AG04450 (cell line): Measurements from ENCODE around the gene UMAD1. TPM values are rescaled to one million over a fixed set of nuclear protein-coding genes. Genes with fewer than 3 reads are reported as not detected.
A peak's percentile ranks its signal among the peaks of the same experiment; 100 is the strongest.
"Not testable (repeated sequence)": the region's sequence is repeated elsewhere in the genome, so short reads cannot be mapped to it uniquely, and the experiment has no call there.

Experiments used
- CTCF ChIA-PET: fragments of 300-600, 350-600 bp; formaldehyde crosslinking; extraction: SDS; loops from one replicate; lab custom pipeline; 2022; ENCODE audit warnings: antibody characterized with exemption, inconsistent platforms; lab: Charles Lee
- POLR2A ChIA-PET: fragments of 350-600 bp; formaldehyde crosslinking; extraction: SDS; loops from one replicate; lab custom pipeline; 2021; ENCODE audit warnings: antibody characterized with exemption, inconsistent platforms; lab: Yijun Ruan, JAX
- DNase-seq: peaks from one replicate; pipeline ENCODE4 v3.0.0-alpha.2; 2011; ENCODE audit warnings: low read depth, low spot score
- H3K27ac ChIP-seq: one replicate; pipeline ENCODE4 v1.5.1; 2012; ENCODE audit warnings: low read depth, low read length, control low read depth
- H3K27me3 ChIP-seq: one replicate; pipeline ENCODE4 v1.6.0; 2012; ENCODE audit warnings: low read length; ENCODE audit not compliant: control insufficient read depth, insufficient read depth
- H3K4me3 ChIP-seq: 2 replicates; pipeline ENCODE4 v1.5.1; 2011; ENCODE audit warnings: mild to moderate bottlenecking, low read depth, low read length, control low read depth
- H3K9me3 ChIP-seq: 2 replicates; pipeline ENCODE4 v1.5.1; 2012; ENCODE audit warnings: low read length; ENCODE audit not compliant: control insufficient read depth, insufficient read depth
- CTCF ChIP-seq: IDR thresholded peaks from 2 replicates; pipeline ENCODE4 v1.5.1; 2011; ENCODE audit warnings: low read depth, low read length, control low read depth, inconsistent platforms
- polyA plus RNA-seq: library from polyadenylated mRNA; depleted of rRNA; stranded (reverse); fragments of >200 nt; gene quantifications from 2 replicates; pipeline ENCODE4 v1.2.3, GENCODE V29; 2011

The UMAD1 gene
- polyA plus RNA-seq, 1 experiment: 22.8 TPM

- POLR2A ChIA-PET: no interaction called here
Measured at GRCh38 chr7:7803715-7804178, 163.2 kb downstream of the UMAD1 start.

GRCh38 chr7:7804822-7805221, 164.3 kb downstream of the UMAD1 start:
- H3K27ac ChIP-seq, DNase-seq, H3K27me3 ChIP-seq, H3K9me3 ChIP-seq, H3K4me3 ChIP-seq, POLR2A ChIA-PET, CTCF ChIA-PET: not testable (repeated sequence)

More at GRCh38 chr7:7803715-7804178, 163.2 kb downstream of the UMAD1 start:
- TF ChIP-seq CTCF: no peak
- Histone ChIP-seq H3K27ac (no peak overlapping the region), H3K27me3 (no peaks in the 10 kb centered on the region), H3K4me3 (no peak overlapping the region), H3K9me3 (no peaks in the 10 kb centered on the region)
- DNase-seq: no peak
- CTCF ChIA-PET: no interaction called here

GRCh38 chr7:7805511-7806153, 165.1 kb downstream of the UMAD1 start:
- H3K9me3 ChIP-seq: no peaks in the 10 kb centered on the region
- no peak for TF ChIP-seq CTCF
- H3K27me3 ChIP-seq: no peaks in the 10 kb centered on the region
- H3K4me3 ChIP-seq: no peak overlapping the region
- ChIA-PET POLR2A (interaction anchor here (0.6 kb wide), 1 partner anchor 163 kb away, joined by 4 read pairs; the partner anchor contains the start of gene GLCCI1), CTCF (interaction anchor here (1.3 kb wide), 1 partner anchor 149 kb away, joined by 4 read pairs; no protein-coding TSS in a partner anchor)
- DNase-seq: no peak
- H3K27ac ChIP-seq: no peak overlapping the region

GRCh38 chr7:7808156-7808555, 167.6 kb downstream of the UMAD1 start:
- no peak overlapping the region for H3K4me3 ChIP-seq
- H3K9me3 ChIP-seq: no peaks in the 10 kb centered on the region
- no peak overlapping the region for H3K27ac ChIP-seq
- peak; percentile 41 for DNase-seq
- ChIA-PET POLR2A (no interaction called here), CTCF (no interaction called here)
- no peak for TF ChIP-seq CTCF
- no peaks in the 10 kb centered on the region for H3K27me3 ChIP-seq

- ChIA-PET POLR2A (no interaction called here), CTCF (no interaction called here)
- no peak for DNase-seq
Measured at GRCh38 chr7:7808626-7809025, 168.1 kb downstream of the UMAD1 start.

More at GRCh38 chr7:7808626-7809025, 168.1 kb downstream of the UMAD1 start:
- Histone ChIP-seq H3K4me3 (no peak overlapping the region), H3K27ac (no peak overlapping the region), H3K9me3 (no peaks in the 10 kb centered on the region), H3K27me3 (no peaks in the 10 kb centered on the region)
- no peak for TF ChIP-seq CTCF
